Kidney (tissue), 14 donors: ENCODE data around the gene THADA. TPM values are rescaled to one million over a fixed set of nuclear protein-coding genes. Genes with fewer than 3 reads are reported as not detected.
A peak's percentile ranks its signal among the peaks of the same experiment; 100 is the strongest.
"Not testable (repeated sequence)": the region's sequence is repeated elsewhere in the genome, so short reads cannot be mapped to it uniquely, and the experiment has no call there.

Experiments
- DNase-seq, 5 donors: peaks; one replicate each; pipeline ENCODE4 v3.0.0-alpha.2; 2013 to 2020
- FAIRE-seq: peaks from 2 replicates; lab custom pipeline; 2012; peaks lifted over from hg19 to GRCh38; lab: Jason Lieb, UNC
- H3K27ac ChIP-seq, 2 donors: one replicate each; pipeline ENCODE4 v1.7.0; 2013; ENCODE audit warnings: low read depth in 2 of 2, low read length in 2 of 2, inconsistent platforms in 1 of 2
- H3K27me3 ChIP-seq: one replicate; pipeline ENCODE4 v1.7.1; 2013; ENCODE audit warnings: low read length, inconsistent platforms; ENCODE audit not compliant: control insufficient read depth, insufficient read depth
- H3K36me3 ChIP-seq, 3 donors: one replicate each; pipeline versions ENCODE4 v1.7.0 to v1.7.1; 2013; ENCODE audit warnings: low read length in 3 of 3, control low read depth in 1 of 3, inconsistent platforms in 1 of 3; ENCODE audit not compliant: insufficient read depth in 3 of 3, control insufficient read depth in 2 of 3
- H3K4me1 ChIP-seq, 3 donors: one replicate each; pipeline versions ENCODE4 v1.7.0 to v1.7.1; 2013; ENCODE audit warnings: low read length in 3 of 3, inconsistent platforms in 1 of 3, low read depth in 1 of 3; ENCODE audit not compliant: control insufficient read depth in 2 of 3, insufficient read depth in 2 of 3
- H3K4me3 ChIP-seq, 3 donors: one replicate each; pipeline versions ENCODE4 v1.7.0 to v1.8.1; 2013; ENCODE audit warnings: low read length in 3 of 3, control low read depth in 1 of 3, inconsistent platforms in 1 of 3
- H3K9ac ChIP-seq, 3 donors: one replicate each; pipeline versions ENCODE4 v1.7.0 to v1.7.1; 2013; ENCODE audit warnings: low read length in 3 of 3, control low read depth in 1 of 3, inconsistent platforms in 1 of 3
- H3K9me3 ChIP-seq, 3 donors: one replicate each; pipeline versions ENCODE4 v1.7.0 to v1.7.1; 2013; ENCODE audit warnings: low read length in 3 of 3, control low read depth in 1 of 3, inconsistent platforms in 1 of 3; ENCODE audit not compliant: control insufficient read depth in 2 of 3, insufficient read depth in 1 of 3
- intact Hi-C: fragments of 100-400 bp; cut with DNase I; formaldehyde crosslinking; loops from one replicate; pipeline ENCODE4 v1.11.1; 2022
- polyA plus RNA-seq: library from polyadenylated mRNA; stranded (reverse); fragments of 350-450 nt; fragmentation: Illumina TruSeq; extraction: RNeasy Lipid Tissue Mini Kit (QIAGEN cat#74804); gene quantifications from one replicate; pipeline ENCODE4 v1.2.3, GENCODE V29; 2014; ENCODE audit warnings: low read depth, low replicate concordance; ENCODE audit not compliant: insufficient read depth
- total RNA-seq: library from RNA; stranded (reverse); fragmentation: NEBNext Ultra II Directional; extraction: Animal tissue kit (Norgen Biotek cat#: 25700); gene quantifications from one replicate; pipeline ENCODE4 v1.2.1, GENCODE V29; 2021
- TF ChIP-seq, protein P1 (sequence below): IDR thresholded peaks from 3 replicates; pipeline ENCODE4 v1.5.1; 2012; ENCODE audit warnings: mild to moderate bottlenecking, moderate library complexity, borderline replicate concordance; ENCODE audit not compliant: insufficient read depth; ENCODE audit errors: extremely low read depth
- donor health status: control.
- donor health status: control.
- donor health status: control.
- donor health status: control.
- donor health status: control.
- donor health status: DM: yes; HTN: yes; CAD: no.
- donor health status: Normal renal cell carcinoma (clear cell type).

The THADA gene
- total and polyA plus RNA-seq, 2 donors from 2014 or later: 21.4 to 45.1 TPM

GRCh38 chr2:43605079-43605655, 9.3 kb upstream of the THADA start:
- intact Hi-C loops: no loop called here
- Histone ChIP-seq H3K27ac (no peak overlapping the region), H3K4me3 (no peak overlapping the region), H3K9ac (no peak overlapping the region), H3K36me3 (no peaks in the 10 kb centered on the region), H3K9me3 (no peaks in the 10 kb centered on the region), H3K4me1 (peaks cover 0 to 2% (median 0%) of the 10 kb centered on the region in 3 donors), H3K27me3 (no peaks in the 10 kb centered on the region)
- TF ChIP-seq, protein P1, sequence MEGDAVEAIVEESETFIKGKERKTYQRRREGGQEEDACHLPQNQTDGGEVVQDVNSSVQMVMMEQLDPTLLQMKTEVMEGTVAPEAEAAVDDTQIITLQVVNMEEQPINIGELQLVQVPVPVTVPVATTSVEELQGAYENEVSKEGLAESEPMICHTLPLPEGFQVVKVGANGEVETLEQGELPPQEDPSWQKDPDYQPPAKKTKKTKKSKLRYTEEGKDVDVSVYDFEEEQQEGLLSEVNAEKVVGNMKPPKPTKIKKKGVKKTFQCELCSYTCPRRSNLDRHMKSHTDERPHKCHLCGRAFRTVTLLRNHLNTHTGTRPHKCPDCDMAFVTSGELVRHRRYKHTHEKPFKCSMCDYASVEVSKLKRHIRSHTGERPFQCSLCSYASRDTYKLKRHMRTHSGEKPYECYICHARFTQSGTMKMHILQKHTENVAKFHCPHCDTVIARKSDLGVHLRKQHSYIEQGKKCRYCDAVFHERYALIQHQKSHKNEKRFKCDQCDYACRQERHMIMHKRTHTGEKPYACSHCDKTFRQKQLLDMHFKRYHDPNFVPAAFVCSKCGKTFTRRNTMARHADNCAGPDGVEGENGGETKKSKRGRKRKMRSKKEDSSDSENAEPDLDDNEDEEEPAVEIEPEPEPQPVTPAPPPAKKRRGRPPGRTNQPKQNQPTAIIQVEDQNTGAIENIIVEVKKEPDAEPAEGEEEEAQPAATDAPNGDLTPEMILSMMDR: peak; percentile 43
- DNase-seq: peak in 3 of 5 donors; percentile 35 to 71 (median 59)
- FAIRE-seq: peak; percentile 59

GRCh38 chr2:43604674-43605073, 8.8 kb upstream of the THADA start:
- TF ChIP-seq, protein P1: no peak
- DNase-seq (no peak), FAIRE-seq (no peak)
- intact Hi-C loops: no loop called here
- Histone ChIP-seq H3K4me1 (peaks cover 0 to 2% (median 0%) of the 10 kb centered on the region in 3 donors), H3K4me3 (no peak overlapping the region), H3K27ac (no peak overlapping the region), H3K36me3 (no peaks in the 10 kb centered on the region), H3K27me3 (no peaks in the 10 kb centered on the region), H3K9ac (no peak overlapping the region), H3K9me3 (no peaks in the 10 kb centered on the region)

DNA sequence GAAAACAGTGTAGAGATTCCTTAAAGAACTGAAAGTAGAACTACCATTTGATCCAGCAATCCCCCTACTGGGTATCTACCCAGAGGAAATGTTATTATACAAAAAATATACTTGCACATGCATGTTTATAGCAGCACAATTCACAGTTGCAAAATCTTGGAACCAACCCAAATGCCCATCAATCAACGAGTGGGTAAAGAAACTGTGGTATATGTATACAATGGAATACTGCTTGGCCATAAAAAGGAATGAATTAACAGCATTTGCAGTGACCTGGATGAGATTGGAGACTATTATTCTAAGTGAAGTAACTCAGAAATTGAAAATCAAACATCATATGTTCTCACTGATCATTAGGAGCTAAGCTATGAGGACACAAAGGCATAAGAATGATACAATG, 4.8 kb upstream of the THADA start:
- H3K4me3 ChIP-seq, H3K4me1 ChIP-seq, H3K9ac ChIP-seq, H3K27ac ChIP-seq, intact Hi-C loops, H3K27me3 ChIP-seq, H3K36me3 ChIP-seq, DNase-seq, H3K9me3 ChIP-seq, FAIRE-seq: not testable (repeated sequence)

- no peak for FAIRE-seq
- H3K9ac ChIP-seq: peak overlapping the region in 2 of 3 donors; percentile 30 to 99
- H3K4me1 ChIP-seq: peaks cover 0 to 8% (median 0%) of the 10 kb centered on the region in 3 donors
- peaks cover under 1 to 5% (median 4%) of the 10 kb centered on the region in 3 donors for H3K36me3 ChIP-seq
- TF ChIP-seq, protein P1: no peak
- no peak for DNase-seq
- peak overlapping the region; percentile 76 to 97 (median 92) for H3K4me3 ChIP-seq
- no peak overlapping the region for H3K27ac ChIP-seq
- no peaks in the 10 kb centered on the region for H3K9me3 ChIP-seq
- H3K27me3 ChIP-seq: no peaks in the 10 kb centered on the region
- intact Hi-C loops: no loop called here
Measured at GRCh38 chr2:43594875-43595274, 963 bp downstream of the THADA start.
